HepG2 (cell line): ENCODE measurements around the gene ASXL1. TPM values are rescaled to one million over a fixed set of nuclear protein-coding genes. Genes with fewer than 3 reads are reported as not detected.

Experiments used
- AKNA ChIP-seq: sonication (generic); formaldehyde crosslinking; IDR thresholded peaks from 2 replicates; pipeline ENCODE4 v1.4.0; 2020; ENCODE audit warnings: missing genetic modification reagents, borderline replicate concordance
- FOSL2 ChIP-seq: sonication (generic); formaldehyde crosslinking; IDR thresholded peaks from 2 replicates; pipeline ENCODE4 v1.4.0; 2020; ENCODE audit warnings: missing genetic modification reagents
- GATAD1 ChIP-seq: IDR thresholded peaks from 2 replicates; pipeline ENCODE4 v1.6.1; 2016; ENCODE audit warnings: missing genetic modification reagents, missing compliant biosample characterization
- ISX ChIP-seq: sonication (generic); formaldehyde crosslinking; conservative IDR thresholded peaks from 2 replicates; pipeline ENCODE4 v1.5.0; 2020; ENCODE audit warnings: missing genetic modification reagents
- JUN ChIP-seq: sonication (generic); formaldehyde crosslinking; IDR thresholded peaks from 2 replicates; pipeline ENCODE4 v1.4.0; 2020; ENCODE audit warnings: mild to moderate bottlenecking, missing genetic modification reagents
- NR2F1 ChIP-seq, 2 experiments: fragments of 450-650 bp in 1 of 2; formaldehyde crosslinking in 1 of 2; IDR thresholded peaks; 2 replicates each; pipeline versions ENCODE4 v1.5.0 to v1.6.1; 2016 to 2020; ENCODE audit warnings: mild to moderate bottlenecking in 1 of 2, missing compliant biosample characterization in 1 of 2, missing genetic modification reagents in 1 of 2, moderate library complexity in 1 of 2
- PHF8 ChIP-seq: sonication (generic); formaldehyde crosslinking; IDR thresholded peaks from 2 replicates; pipeline ENCODE4 v1.5.0; 2020; ENCODE audit warnings: missing genetic modification reagents
- RARA ChIP-seq: IDR thresholded peaks from 2 replicates; pipeline ENCODE4 v1.6.1; 2016; ENCODE audit warnings: missing genetic modification reagents, missing compliant biosample characterization
- RFX5 ChIP-seq: IDR thresholded peaks from 2 replicates; pipeline ENCODE4 v1.6.1; 2011; ENCODE audit warnings: low read depth, low read length, improper control_type of control experiment
- SRF ChIP-seq: IDR thresholded peaks from 2 replicates; pipeline ENCODE4 v1.6.1; 2011; ENCODE audit warnings: mild to moderate bottlenecking, low read depth, low read length, moderate library complexity
- THAP9 ChIP-seq: sonication (generic); formaldehyde crosslinking; IDR thresholded peaks from 2 replicates; pipeline ENCODE4; 2020; ENCODE audit warnings: missing genetic modification reagents, mild to moderate bottlenecking, borderline replicate concordance
- ZC3H4 ChIP-seq: sonication (generic); formaldehyde crosslinking; IDR thresholded peaks from 2 replicates; pipeline ENCODE4 v1.4.0; 2020; ENCODE audit warnings: missing genetic modification reagents, borderline replicate concordance
- ZFP36L2 ChIP-seq: sonication (generic); formaldehyde crosslinking; IDR thresholded peaks from 2 replicates; pipeline ENCODE4 v1.4.0; 2020; ENCODE audit warnings: missing genetic modification reagents
- ZFP82 ChIP-seq: sonication (generic); formaldehyde crosslinking; IDR thresholded peaks from 2 replicates; pipeline ENCODE4 v1.5.1; 2020; ENCODE audit warnings: mild to moderate bottlenecking, missing genetic modification reagents, borderline replicate concordance
- ZNF12 ChIP-seq: sonication (generic); formaldehyde crosslinking; IDR thresholded peaks from 2 replicates; pipeline ENCODE4 v1.5.0; 2020; ENCODE audit warnings: missing genetic modification reagents
- ZNF354B ChIP-seq: sonication (generic); formaldehyde crosslinking; IDR thresholded peaks from 2 replicates; pipeline ENCODE4 v1.8.0; 2022; ENCODE audit warnings: mild to moderate bottlenecking, missing genetic modification reagents
- ZNF382 ChIP-seq: sonication (generic); formaldehyde crosslinking; IDR thresholded peaks from 2 replicates; pipeline ENCODE4 v1.5.0; 2020; ENCODE audit warnings: missing genetic modification reagents, mild to moderate bottlenecking, borderline replicate concordance
- ZNF546 ChIP-seq: sonication (generic); formaldehyde crosslinking; conservative IDR thresholded peaks from 2 replicates; pipeline ENCODE4 v1.8.1; 2023; ENCODE audit warnings: mild to moderate bottlenecking, missing genetic modification reagents
- polyA plus RNA-seq, 8 experiments: library from polyadenylated mRNA; depleted of rRNA in 3 of 8; stranded (reverse) in 7 of 8; unstranded in 1 of 8; fragments of >200 nt; fragmentation: Illumina TruSeq in 4 of 8; extraction: Trizol in 4 of 8; gene quantifications; 2 replicates each; pipeline versions ENCODE4 v1.2.1 to v1.2.3, GENCODE V29; 2011 to 2016; ENCODE audit warnings: low read depth in 4 of 8, missing spikeins in 1 of 8, mixed read lengths in 1 of 8; ENCODE audit not compliant: insufficient read depth in 1 of 8
- total RNA-seq, 5 experiments: library from RNA; depleted of rRNA; stranded (reverse); fragments of >200 nt; fragmentation: Illumina TruSeq; extraction: Trizol; gene quantifications; 2 replicates each; pipeline ENCODE4 v1.2.3, GENCODE V29; 2016; ENCODE audit warnings: low read depth in 1 of 5
- TF ChIP-seq, protein P1 (sequence below): sonication (generic); formaldehyde crosslinking; IDR thresholded peaks from 2 replicates; pipeline ENCODE4 v1.5.0; 2020; ENCODE audit warnings: mild to moderate bottlenecking, missing genetic modification reagents
- TF ChIP-seq, protein P2 (sequence below): sonication (generic); formaldehyde crosslinking; IDR thresholded peaks from 2 replicates; pipeline ENCODE4 v1.8.1; 2023; ENCODE audit warnings: mild to moderate bottlenecking, inconsistent platforms, moderate library complexity, missing genetic modification reagents, borderline replicate concordance

Gene ASXL1
- total and polyA plus RNA-seq, 2 of the 13 experiments (the other 11 are each of a cell fraction or from before 2014, with no cell fraction given) = 62.1 to 74.8 TPM

- TF ChIP-seq RARA (CRISPR knock-in tag) (peak; percentile 93), THAP9 (CRISPR knock-in tag) (no peak; the same call in 1 of the 2 replicates), ZNF354B (CRISPR knock-in tag) (no peak), AKNA (no peak), JUN (CRISPR knock-in tag) (no peak), ISX (CRISPR knock-in tag) (no peak), ZNF12 (CRISPR knock-in tag) (0 out of 2 replicates have a peak, but pooled peaks have one; percentile 53), FOSL2 (CRISPR knock-in tag) (peak; percentile 73), ZC3H4 (CRISPR knock-in tag) (no peak), PHF8 (CRISPR knock-in tag) (no peak), ZNF382 (CRISPR knock-in tag) (no peak), ZNF546 (CRISPR knock-in tag) (no peak), NR2F1 (CRISPR knock-in tag; IDR thresholded peaks at IDR 0.05) (peak; percentile 78 to 92), SRF (no peak), ZFP82 (CRISPR knock-in tag) (no peak), RFX5 (no peak), GATAD1 (CRISPR knock-in tag) (0 out of 2 replicates have a peak, but pooled peaks have one; percentile 57), ZFP36L2 (CRISPR knock-in tag) (no peak)
- TF ChIP-seq, protein P1, sequence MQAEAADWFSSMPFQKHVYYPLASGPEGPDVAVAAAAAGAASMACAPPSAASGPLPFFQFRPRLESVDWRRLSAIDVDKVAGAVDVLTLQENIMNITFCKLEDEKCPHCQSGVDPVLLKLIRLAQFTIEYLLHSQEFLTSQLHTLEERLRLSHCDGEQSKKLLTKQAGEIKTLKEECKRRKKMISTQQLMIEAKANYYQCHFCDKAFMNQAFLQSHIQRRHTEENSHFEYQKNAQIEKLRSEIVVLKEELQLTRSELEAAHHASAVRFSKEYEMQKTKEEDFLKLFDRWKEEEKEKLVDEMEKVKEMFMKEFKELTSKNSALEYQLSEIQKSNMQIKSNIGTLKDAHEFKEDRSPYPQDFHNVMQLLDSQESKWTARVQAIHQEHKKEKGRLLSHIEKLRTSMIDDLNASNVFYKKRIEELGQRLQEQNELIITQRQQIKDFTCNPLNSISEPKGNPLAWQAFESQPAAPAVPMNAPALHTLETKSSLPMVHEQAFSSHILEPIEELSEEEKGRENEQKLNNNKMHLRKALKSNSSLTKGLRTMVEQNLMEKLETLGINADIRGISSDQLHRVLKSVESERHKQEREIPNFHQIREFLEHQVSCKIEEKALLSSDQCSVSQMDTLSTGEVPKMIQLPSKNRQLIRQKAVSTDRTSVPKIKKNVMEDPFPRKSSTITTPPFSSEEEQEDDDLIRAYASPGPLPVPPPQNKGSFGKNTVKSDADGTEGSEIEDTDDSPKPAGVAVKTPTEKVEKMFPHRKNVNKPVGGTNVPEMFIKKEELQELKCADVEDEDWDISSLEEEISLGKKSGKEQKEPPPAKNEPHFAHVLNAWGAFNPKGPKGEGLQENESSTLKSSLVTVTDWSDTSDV (CRISPR knock-in tag) = no peak
- TF ChIP-seq, protein P2, sequence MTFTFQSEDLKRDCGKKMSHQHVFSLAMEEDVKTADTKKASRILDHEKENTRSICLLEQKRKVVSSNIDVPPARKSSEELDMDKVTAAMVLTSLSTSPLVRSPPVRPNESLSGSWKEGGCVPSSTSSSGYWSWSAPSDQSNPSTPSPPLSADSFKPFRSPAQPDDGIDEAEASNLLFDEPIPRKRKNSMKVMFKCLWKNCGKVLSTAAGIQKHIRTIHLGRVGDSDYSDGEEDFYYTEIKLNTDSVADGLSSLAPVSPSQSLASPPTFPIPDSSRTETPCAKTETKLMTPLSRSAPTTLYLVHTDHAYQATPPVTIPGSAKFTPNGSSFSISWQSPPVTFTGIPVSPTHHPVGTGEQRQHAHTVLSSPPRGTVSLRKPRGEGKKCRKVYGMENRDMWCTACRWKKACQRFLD (CRISPR knock-in tag) = no peak
Measured at GRCh38 chr20:32338665-32339064, 19.5 kb upstream of the ASXL1 start (continued).
